GM21737 (cell line): ENCODE measurements around the gene RERE.
A peak's percentile ranks its signal among the peaks of the same experiment; 100 is the strongest.

Experiments
- ATAC-seq: cut with Tn5 transposase; IDR thresholded peaks from one replicate; pipeline ENCODE4 v1.9.1; 2021; ENCODE audit warnings: mild to moderate bottlenecking, moderate library complexity; ENCODE audit not compliant: unreplicated experiment

The RERE gene

GRCh38 chr1:8721679-8722324 lies 95.6 kb downstream of the RERE start:
- ATAC-seq: no peak

- no peak for ATAC-seq
Measured at GRCh38 chr1:8720347-8720746, 97.1 kb downstream of the RERE start.

- no peak for ATAC-seq
Measured at GRCh38 chr1:8718850-8719361, 98.5 kb downstream of the RERE start.

GRCh38 chr1:8717148-8717547 lies 100.3 kb downstream of the RERE start:
- no peak for ATAC-seq

- ATAC-seq: no peak
Measured at GRCh38 chr1:8716238-8716637, 101.2 kb downstream of the RERE start.

GRCh38 chr1:8714173-8714572 lies 103.3 kb downstream of the RERE start:
- no peak for ATAC-seq

- no peak for ATAC-seq
Measured at GRCh38 chr1:8712413-8713231, 104.8 kb downstream of the RERE start.

GRCh38 chr1:8711873-8712412 lies 105.5 kb downstream of the RERE start:
- ATAC-seq: no peak

GRCh38 chr1:8711151-8711550 lies 106.3 kb downstream of the RERE start:
- ATAC-seq: no peak

- ATAC-seq: no peak
Measured at GRCh38 chr1:8708259-8708658, 109.2 kb downstream of the RERE start.

- ATAC-seq: no peak
Measured at GRCh38 chr1:8706995-8707396, 110.4 kb downstream of the RERE start.

GRCh38 chr1:8706291-8706690 lies 111.1 kb downstream of the RERE start:
- no peak for ATAC-seq

GRCh38 chr1:8704866-8705506 lies 112.5 kb downstream of the RERE start:
- no peak for ATAC-seq

GRCh38 chr1:8702850-8703810 lies 114.3 kb downstream of the RERE start:
- peak; percentile 55 for ATAC-seq

- ATAC-seq: no peak
Measured at GRCh38 chr1:8702472-8702849, 115.0 kb downstream of the RERE start.

GRCh38 chr1:8701794-8702471 lies 115.5 kb downstream of the RERE start:
- no peak for ATAC-seq

GRCh38 chr1:8699679-8700078 lies 117.8 kb downstream of the RERE start:
- ATAC-seq: no peak

- no peak for ATAC-seq
Measured at GRCh38 chr1:8698937-8699447, 118.4 kb downstream of the RERE start.

- no peak for ATAC-seq
Measured at GRCh38 chr1:8698012-8698630, 119.3 kb downstream of the RERE start.
